Ishikawa (cell line): ENCODE results near the gene ZNF221.

Experiments used
- CEBPB ChIP-seq: IDR thresholded peaks from 2 replicates; pipeline ENCODE4 v1.6.1; 2012
- CREB1 ChIP-seq: IDR thresholded peaks from 2 replicates; pipeline ENCODE4 v1.6.1; 2012; ENCODE audit warnings: low read depth
- EGR1 ChIP-seq: IDR thresholded peaks from 2 replicates; pipeline ENCODE4 v1.6.1; 2012
- EP300 ChIP-seq: IDR thresholded peaks from 2 replicates; pipeline ENCODE4 v1.6.1; 2012; ENCODE audit warnings: borderline replicate concordance
- FOXM1 ChIP-seq: IDR thresholded peaks from 2 replicates; pipeline ENCODE4 v1.6.1; 2012; ENCODE audit warnings: low read depth, borderline replicate concordance
- MAX ChIP-seq: IDR thresholded peaks from 2 replicates; pipeline ENCODE4 v1.6.1; 2012
- NFIC ChIP-seq: IDR thresholded peaks from 2 replicates; pipeline ENCODE4 v1.6.1; 2012
- RAD21 ChIP-seq: IDR thresholded peaks from 2 replicates; pipeline ENCODE4 v1.6.1; 2012; ENCODE audit warnings: low read depth
- REST ChIP-seq: IDR thresholded peaks from 2 replicates; pipeline ENCODE4 v1.6.1; 2012; ENCODE audit warnings: low read depth, mild to moderate bottlenecking
- TAF1 ChIP-seq: IDR thresholded peaks from 2 replicates; pipeline ENCODE4 v1.6.1; 2012; ENCODE audit warnings: low read depth, mild to moderate bottlenecking
- TCF12 ChIP-seq: IDR thresholded peaks from 2 replicates; pipeline ENCODE4 v1.6.1; 2012; ENCODE audit warnings: low read depth
- USF1 ChIP-seq: IDR thresholded peaks from 2 replicates; pipeline ENCODE4 v1.6.1; 2012
- YY1 ChIP-seq: IDR thresholded peaks from 2 replicates; pipeline ENCODE4 v1.6.1; 2012; ENCODE audit warnings: low read depth

GRCh38 chr19:43936188-43936587 is 14.8 kb upstream of the ZNF221 start:
- no peak for TF ChIP-seq REST
- no peak for TF ChIP-seq CEBPB
- no peak for TF ChIP-seq CREB1
- no peak for TF ChIP-seq FOXM1
- no peak for TF ChIP-seq MAX
- TF ChIP-seq TAF1, result no peak
- no peak for TF ChIP-seq NFIC
- TF ChIP-seq RAD21, result no peak
- TF ChIP-seq EP300, result no peak
- no peak for TF ChIP-seq YY1
- no peak for TF ChIP-seq TCF12
- TF ChIP-seq USF1, result no peak
- TF ChIP-seq EGR1, result no peak
